ENCODE results near the gene KLHL29.

- no peak for TF ChIP-seq MTA1 (CRISPR knock-in tag; IDR thresholded peaks at IDR 0.05; ENCODE audit: borderline replicate concordance)
- TF ChIP-seq HNF4A (CRISPR knock-in tag; IDR thresholded peaks at IDR 0.05) = no peak
- no peak for TF ChIP-seq PREB (CRISPR knock-in tag; IDR thresholded peaks at IDR 0.05)
These were observed 8.7 kb downstream of the KLHL29 start for GRCh38 chr2:23393722-23394121.

Data from HepG2 (cell line).